GM23338 (cell line): ENCODE measurements around the gene CLCN2. TPM values are rescaled to one million over a fixed set of nuclear protein-coding genes. Genes with fewer than 3 reads are reported as not detected.

Experiments
- ATAC-seq: fragments of 200-7000 bp; cut with Tn5 transposase; 3 replicates; pipeline ENCODE4 v1.9.1; 2020
- DNase-seq: peaks from one replicate; pipeline ENCODE4 v3.0.0-alpha.2; 2015; ENCODE audit warnings: low spot score
- H2AFZ ChIP-seq: fragments of 200-600 bp; sonication (generic); 2 replicates; pipeline ENCODE4 v1.8.0; 2016; ENCODE audit warnings: antibody characterized with exemption, mild to moderate bottlenecking, moderate library complexity
- H3F3A ChIP-seq: fragments of 200-600 bp; sonication (generic); replicated peaks from 2 replicates; pipeline ENCODE4 v1.8.0; 2017; ENCODE audit warnings: antibody characterized with exemption, mixed run types, low read depth
- H3K27ac ChIP-seq: fragments of 200-600 bp; sonication (generic); 2 replicates; pipeline ENCODE4 v1.6.1; 2016; ENCODE audit warnings: low read depth
- H3K27me3 ChIP-seq: fragments of 200-600 bp; sonication (generic); 2 replicates; pipeline ENCODE4 v1.8.0; 2016; ENCODE audit warnings: mild to moderate bottlenecking, mixed run types, moderate library complexity; ENCODE audit not compliant: insufficient read depth
- H3K36me3 ChIP-seq: fragments of 200-600 bp; sonication (generic); 2 replicates; pipeline ENCODE4 v1.8.0; 2016; ENCODE audit warnings: mild to moderate bottlenecking; ENCODE audit not compliant: insufficient read depth
- H3K4me1 ChIP-seq: fragments of 200-600 bp; sonication (generic); 2 replicates; pipeline ENCODE4 v1.8.0; 2016; ENCODE audit warnings: mild to moderate bottlenecking, moderate library complexity; ENCODE audit not compliant: insufficient read depth
- H3K4me2 ChIP-seq: fragments of 200-600 bp; sonication (generic); 2 replicates; pipeline ENCODE4 v1.7.1; 2017; ENCODE audit warnings: mixed run types
- H3K4me3 ChIP-seq: fragments of 200-600 bp; sonication (generic); 2 replicates; pipeline ENCODE4 v1.6.1; 2016; ENCODE audit warnings: mixed run types
- H3K79me2 ChIP-seq: fragments of 200-600 bp; sonication (generic); replicated peaks from 2 replicates; pipeline ENCODE4 v1.8.0; 2017; ENCODE audit warnings: mild to moderate bottlenecking; ENCODE audit not compliant: insufficient read depth
- H3K9me2 ChIP-seq: fragments of 200-600 bp; sonication (generic); 2 replicates; pipeline ENCODE4 v1.8.0; 2017; ENCODE audit not compliant: insufficient read depth
- H4K20me1 ChIP-seq: fragments of 200-600 bp; sonication (generic); replicated peaks from 2 replicates; pipeline ENCODE4 v1.8.0; 2017; ENCODE audit warnings: mild to moderate bottlenecking; ENCODE audit not compliant: insufficient read depth
- H3K27ac Mint-ChIP-seq: 2 replicates; pipeline ENCODE4 v1.8.0; 2020; ENCODE audit warnings: inconsistent platforms, mild to moderate bottlenecking, moderate library complexity, mixed read lengths
- H3K27me3 Mint-ChIP-seq: 3 replicates; pipeline ENCODE4 v1.8.0; 2022; ENCODE audit warnings: low read depth, mild to moderate bottlenecking, moderate library complexity, mixed read lengths, inconsistent platforms; ENCODE audit not compliant: insufficient read depth, poor library complexity
- H3K36me3 Mint-ChIP-seq: 3 replicates; pipeline ENCODE4 v1.8.0; 2021; ENCODE audit warnings: low read depth, mild to moderate bottlenecking, inconsistent platforms, moderate library complexity, mixed read lengths
- H3K4me1 Mint-ChIP-seq: 3 replicates; pipeline ENCODE4 v1.8.0; 2020; ENCODE audit warnings: mild to moderate bottlenecking, inconsistent platforms, mixed read lengths
- H3K4me3 Mint-ChIP-seq: 3 replicates; pipeline ENCODE4 v1.8.0; 2021; ENCODE audit warnings: moderate library complexity, mild to moderate bottlenecking, inconsistent platforms, mixed read lengths
- H3K9me3 Mint-ChIP-seq: 3 replicates; pipeline ENCODE4 v1.8.0; 2020; ENCODE audit warnings: moderate library complexity, mild to moderate bottlenecking, inconsistent platforms, mixed read lengths
- CREB1 ChIP-seq: fragments of 250-450 bp; sonication (Bioruptor Pico); IDR thresholded peaks from 2 replicates; pipeline ENCODE4 v1.5.0; 2020; ENCODE audit warnings: low read depth, mild to moderate bottlenecking, moderate library complexity
- EZH2 ChIP-seq: fragments of 200-600 bp; sonication (generic); IDR thresholded peaks from one replicate; pipeline ENCODE4 v1.8.0; 2017; ENCODE audit warnings: antibody characterized with exemption, mild to moderate bottlenecking, low read depth; ENCODE audit not compliant: unreplicated experiment
- EZH2phosphoT487 ChIP-seq: fragments of 200-600 bp; sonication (generic); IDR thresholded peaks from one replicate; pipeline ENCODE4 v1.8.1; 2018; ENCODE audit warnings: antibody characterized with exemption; ENCODE audit not compliant: unreplicated experiment
- JUNB ChIP-seq: IDR thresholded peaks from one replicate; pipeline ENCODE4 v1.6.1; 2016; ENCODE audit warnings: antibody characterized with exemption; ENCODE audit not compliant: unreplicated experiment
- NANOG ChIP-seq: IDR thresholded peaks from 2 replicates; pipeline ENCODE4 v1.6.1; 2016; ENCODE audit warnings: antibody characterized with exemption, borderline replicate concordance
- POLR2AphosphoS5 ChIP-seq: IDR thresholded peaks from 2 replicates; pipeline ENCODE4 v1.6.1; 2016; ENCODE audit warnings: antibody characterized with exemption, low read depth
- STAT1 ChIP-seq: IDR thresholded peaks from one replicate; pipeline ENCODE4 v1.6.1; 2016; ENCODE audit warnings: antibody characterized with exemption; ENCODE audit not compliant: unreplicated experiment
- ZNF114 ChIP-seq: fragments of 250-450 bp; sonication (Bioruptor Pico); IDR thresholded peaks from 2 replicates; pipeline ENCODE4 v1.5.0; 2020; ENCODE audit warnings: mild to moderate bottlenecking, moderate library complexity
- ZNF331 ChIP-seq: fragments of 250-450 bp; sonication (Bioruptor Pico); IDR thresholded peaks from 2 replicates; pipeline ENCODE4 v1.5.0; 2020; ENCODE audit warnings: low read depth, mild to moderate bottlenecking, moderate library complexity
- polyA plus RNA-seq: library from polyadenylated mRNA; unstranded; fragments of >200 nt; fragmentation: Nextera tagmentation; extraction: Ambion mirVana; gene quantifications from 2 replicates; pipeline ENCODE4 v1.2.1, GENCODE V29; 2016
- total RNA-seq: library from RNA; depleted of rRNA; stranded (reverse); fragments of >200 nt; shearing (Covaris generic); gene quantifications from 2 replicates; pipeline ENCODE4 v1.2.3, GENCODE V29; 2014
- TF ChIP-seq, protein P1 (sequence below): IDR thresholded peaks from one replicate; pipeline ENCODE4 v1.6.1; 2018; ENCODE audit warnings: antibody characterized with exemption; ENCODE audit not compliant: unreplicated experiment
- TF ChIP-seq, protein P2 (sequence below): IDR thresholded peaks from 2 replicates; pipeline ENCODE4 v1.6.1; 2016; ENCODE audit warnings: antibody characterized with exemption
- TF ChIP-seq, protein P3 (sequence below): fragments of 250-450 bp; sonication (Bioruptor Pico); IDR thresholded peaks from 2 replicates; pipeline ENCODE4 v1.5.0; 2020; ENCODE audit warnings: mild to moderate bottlenecking, moderate library complexity
- TF ChIP-seq, protein P4 (sequence below), 2 experiments: fragments of 200-600 bp in 1 of 2; sonication (generic) in 1 of 2; conservative IDR thresholded peaks; 2 replicates each; pipeline versions ENCODE4 v1.5.1 to v1.6.1; 2016 to 2017; ENCODE audit warnings: antibody characterized with exemption in 2 of 2, low read depth in 2 of 2, mild to moderate bottlenecking in 2 of 2, moderate library complexity in 1 of 2

The CLCN2 gene
- total and polyA plus RNA-seq, 2 experiments from 2014 or later, result 7.0 to 9.2 TPM

DNA sequence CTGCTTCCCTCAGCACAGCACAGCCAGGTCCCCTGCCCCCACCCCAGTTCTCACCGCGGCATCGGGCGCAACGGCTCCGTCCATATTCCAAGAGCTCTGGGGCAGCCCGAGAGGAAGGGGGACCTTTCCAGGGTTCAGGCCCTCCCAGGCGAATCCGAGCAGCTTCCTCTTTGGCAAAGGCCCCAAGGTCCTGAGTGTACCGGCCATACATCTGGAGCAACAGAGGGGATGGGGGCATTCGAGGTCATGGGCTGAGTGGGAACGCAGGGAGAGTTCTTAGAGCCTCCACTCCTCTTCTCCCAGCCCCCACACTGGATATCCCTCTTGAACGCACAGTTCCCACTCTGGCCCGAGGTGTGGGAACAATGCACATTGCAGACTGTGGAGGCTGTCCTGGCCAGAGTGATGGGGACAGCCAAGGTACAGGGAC lies 2.5 kb downstream of the CLCN2 start:
- Histone ChIP-seq H3K4me3 (no peak overlapping the region), H3K27ac (no peak overlapping the region), H3K27me3 (peaks cover 14% of the 10 kb centered on the region), H3K79me2 (peaks cover 6% of the 10 kb centered on the region), H3K9me2 (no peaks in the 10 kb centered on the region), H3K4me2 (no peak overlapping the region), H2AFZ (no peak overlapping the region), H3F3A (peaks cover 5% of the 10 kb centered on the region; the same call in 1 of the 2 replicates), H3K36me3 (0 out of 2 replicates have a peak, but pooled peaks cover 3% of the 10 kb centered on the region), H3K4me1 (peaks cover 14% of the 10 kb centered on the region), H4K20me1 (no peaks in the 10 kb centered on the region)
- H3K27me3 Mint-ChIP-seq, result peaks cover 22% of the 10 kb centered on the region
- DNase-seq (no peak), ATAC-seq (no peak)
- peaks cover 2% of the 10 kb centered on the region; the same call in 1 of the 3 replicates for H3K9me3 Mint-ChIP-seq
- peaks cover 20% of the 10 kb centered on the region for H3K36me3 Mint-ChIP-seq
- no peak overlapping the region for H3K27ac Mint-ChIP-seq
- no peak for TF ChIP-seq EZH2
- TF ChIP-seq CREB1 (CRISPR knock-in tag), result no peak
- TF ChIP-seq ZNF114 (CRISPR knock-in tag), result no peak
- TF ChIP-seq, protein P1, sequence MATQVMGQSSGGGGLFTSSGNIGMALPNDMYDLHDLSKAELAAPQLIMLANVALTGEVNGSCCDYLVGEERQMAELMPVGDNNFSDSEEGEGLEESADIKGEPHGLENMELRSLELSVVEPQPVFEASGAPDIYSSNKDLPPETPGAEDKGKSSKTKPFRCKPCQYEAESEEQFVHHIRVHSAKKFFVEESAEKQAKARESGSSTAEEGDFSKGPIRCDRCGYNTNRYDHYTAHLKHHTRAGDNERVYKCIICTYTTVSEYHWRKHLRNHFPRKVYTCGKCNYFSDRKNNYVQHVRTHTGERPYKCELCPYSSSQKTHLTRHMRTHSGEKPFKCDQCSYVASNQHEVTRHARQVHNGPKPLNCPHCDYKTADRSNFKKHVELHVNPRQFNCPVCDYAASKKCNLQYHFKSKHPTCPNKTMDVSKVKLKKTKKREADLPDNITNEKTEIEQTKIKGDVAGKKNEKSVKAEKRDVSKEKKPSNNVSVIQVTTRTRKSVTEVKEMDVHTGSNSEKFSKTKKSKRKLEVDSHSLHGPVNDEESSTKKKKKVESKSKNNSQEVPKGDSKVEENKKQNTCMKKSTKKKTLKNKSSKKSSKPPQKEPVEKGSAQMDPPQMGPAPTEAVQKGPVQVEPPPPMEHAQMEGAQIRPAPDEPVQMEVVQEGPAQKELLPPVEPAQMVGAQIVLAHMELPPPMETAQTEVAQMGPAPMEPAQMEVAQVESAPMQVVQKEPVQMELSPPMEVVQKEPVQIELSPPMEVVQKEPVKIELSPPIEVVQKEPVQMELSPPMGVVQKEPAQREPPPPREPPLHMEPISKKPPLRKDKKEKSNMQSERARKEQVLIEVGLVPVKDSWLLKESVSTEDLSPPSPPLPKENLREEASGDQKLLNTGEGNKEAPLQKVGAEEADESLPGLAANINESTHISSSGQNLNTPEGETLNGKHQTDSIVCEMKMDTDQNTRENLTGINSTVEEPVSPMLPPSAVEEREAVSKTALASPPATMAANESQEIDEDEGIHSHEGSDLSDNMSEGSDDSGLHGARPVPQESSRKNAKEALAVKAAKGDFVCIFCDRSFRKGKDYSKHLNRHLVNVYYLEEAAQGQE, result no peak
- TF ChIP-seq ZNF331 (CRISPR knock-in tag), result no peak
- TF ChIP-seq NANOG, result no peak
- TF ChIP-seq POLR2AphosphoS5, result no peak
- no peak for TF ChIP-seq EZH2phosphoT487
- TF ChIP-seq, protein P2, sequence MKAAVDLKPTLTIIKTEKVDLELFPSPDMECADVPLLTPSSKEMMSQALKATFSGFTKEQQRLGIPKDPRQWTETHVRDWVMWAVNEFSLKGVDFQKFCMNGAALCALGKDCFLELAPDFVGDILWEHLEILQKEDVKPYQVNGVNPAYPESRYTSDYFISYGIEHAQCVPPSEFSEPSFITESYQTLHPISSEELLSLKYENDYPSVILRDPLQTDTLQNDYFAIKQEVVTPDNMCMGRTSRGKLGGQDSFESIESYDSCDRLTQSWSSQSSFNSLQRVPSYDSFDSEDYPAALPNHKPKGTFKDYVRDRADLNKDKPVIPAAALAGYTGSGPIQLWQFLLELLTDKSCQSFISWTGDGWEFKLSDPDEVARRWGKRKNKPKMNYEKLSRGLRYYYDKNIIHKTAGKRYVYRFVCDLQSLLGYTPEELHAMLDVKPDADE, result no peak
- TF ChIP-seq JUNB, result no peak
- TF ChIP-seq STAT1, result no peak
- TF ChIP-seq, protein P3, sequence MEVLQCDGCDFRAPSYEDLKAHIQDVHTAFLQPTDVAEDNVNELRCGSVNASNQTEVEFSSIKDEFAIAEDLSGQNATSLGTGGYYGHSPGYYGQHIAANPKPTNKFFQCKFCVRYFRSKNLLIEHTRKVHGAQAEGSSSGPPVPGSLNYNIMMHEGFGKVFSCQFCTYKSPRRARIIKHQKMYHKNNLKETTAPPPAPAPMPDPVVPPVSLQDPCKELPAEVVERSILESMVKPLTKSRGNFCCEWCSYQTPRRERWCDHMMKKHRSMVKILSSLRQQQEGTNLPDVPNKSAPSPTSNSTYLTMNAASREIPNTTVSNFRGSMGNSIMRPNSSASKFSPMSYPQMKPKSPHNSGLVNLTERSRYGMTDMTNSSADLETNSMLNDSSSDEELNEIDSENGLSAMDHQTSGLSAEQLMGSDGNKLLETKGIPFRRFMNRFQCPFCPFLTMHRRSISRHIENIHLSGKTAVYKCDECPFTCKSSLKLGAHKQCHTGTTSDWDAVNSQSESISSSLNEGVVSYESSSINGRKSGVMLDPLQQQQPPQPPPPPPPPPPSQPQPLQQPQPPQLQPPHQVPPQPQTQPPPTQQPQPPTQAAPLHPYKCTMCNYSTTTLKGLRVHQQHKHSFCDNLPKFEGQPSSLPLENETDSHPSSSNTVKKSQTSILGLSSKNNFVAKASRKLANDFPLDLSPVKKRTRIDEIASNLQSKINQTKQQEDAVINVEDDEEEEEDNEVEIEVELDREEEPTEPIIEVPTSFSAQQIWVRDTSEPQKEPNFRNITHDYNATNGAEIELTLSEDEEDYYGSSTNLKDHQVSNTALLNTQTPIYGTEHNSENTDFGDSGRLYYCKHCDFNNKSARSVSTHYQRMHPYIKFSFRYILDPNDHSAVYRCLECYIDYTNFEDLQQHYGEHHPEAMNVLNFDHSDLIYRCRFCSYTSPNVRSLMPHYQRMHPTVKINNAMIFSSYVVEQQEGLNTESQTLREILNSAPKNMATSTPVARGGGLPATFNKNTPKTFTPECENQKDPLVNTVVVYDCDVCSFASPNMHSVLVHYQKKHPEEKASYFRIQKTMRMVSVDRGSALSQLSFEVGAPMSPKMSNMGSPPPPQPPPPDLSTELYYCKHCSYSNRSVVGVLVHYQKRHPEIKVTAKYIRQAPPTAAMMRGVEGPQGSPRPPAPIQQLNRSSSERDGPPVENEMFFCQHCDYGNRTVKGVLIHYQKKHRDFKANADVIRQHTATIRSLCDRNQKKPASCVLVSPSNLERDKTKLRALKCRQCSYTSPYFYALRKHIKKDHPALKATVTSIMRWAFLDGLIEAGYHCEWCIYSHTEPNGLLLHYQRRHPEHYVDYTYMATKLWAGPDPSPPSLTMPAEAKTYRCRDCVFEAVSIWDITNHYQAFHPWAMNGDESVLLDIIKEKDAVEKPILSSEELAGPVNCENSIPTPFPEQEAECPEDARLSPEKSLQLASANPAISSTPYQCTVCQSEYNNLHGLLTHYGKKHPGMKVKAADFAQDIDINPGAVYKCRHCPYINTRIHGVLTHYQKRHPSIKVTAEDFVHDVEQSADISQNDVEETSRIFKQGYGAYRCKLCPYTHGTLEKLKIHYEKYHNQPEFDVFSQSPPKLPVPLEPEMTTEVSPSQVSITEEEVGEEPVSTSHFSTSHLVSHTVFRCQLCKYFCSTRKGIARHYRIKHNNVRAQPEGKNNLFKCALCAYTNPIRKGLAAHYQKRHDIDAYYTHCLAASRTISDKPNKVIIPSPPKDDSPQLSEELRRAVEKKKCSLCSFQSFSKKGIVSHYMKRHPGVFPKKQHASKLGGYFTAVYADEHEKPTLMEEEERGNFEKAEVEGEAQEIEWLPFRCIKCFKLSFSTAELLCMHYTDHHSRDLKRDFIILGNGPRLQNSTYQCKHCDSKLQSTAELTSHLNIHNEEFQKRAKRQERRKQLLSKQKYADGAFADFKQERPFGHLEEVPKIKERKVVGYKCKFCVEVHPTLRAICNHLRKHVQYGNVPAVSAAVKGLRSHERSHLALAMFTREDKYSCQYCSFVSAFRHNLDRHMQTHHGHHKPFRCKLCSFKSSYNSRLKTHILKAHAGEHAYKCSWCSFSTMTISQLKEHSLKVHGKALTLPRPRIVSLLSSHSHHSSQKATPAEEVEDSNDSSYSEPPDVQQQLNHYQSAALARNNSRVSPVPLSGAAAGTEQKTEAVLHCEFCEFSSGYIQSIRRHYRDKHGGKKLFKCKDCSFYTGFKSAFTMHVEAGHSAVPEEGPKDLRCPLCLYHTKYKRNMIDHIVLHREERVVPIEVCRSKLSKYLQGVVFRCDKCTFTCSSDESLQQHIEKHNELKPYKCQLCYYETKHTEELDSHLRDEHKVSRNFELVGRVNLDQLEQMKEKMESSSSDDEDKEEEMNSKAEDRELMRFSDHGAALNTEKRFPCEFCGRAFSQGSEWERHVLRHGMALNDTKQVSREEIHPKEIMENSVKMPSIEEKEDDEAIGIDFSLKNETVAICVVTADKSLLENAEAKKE (CRISPR knock-in tag), result no peak
- TF ChIP-seq, protein P4, sequence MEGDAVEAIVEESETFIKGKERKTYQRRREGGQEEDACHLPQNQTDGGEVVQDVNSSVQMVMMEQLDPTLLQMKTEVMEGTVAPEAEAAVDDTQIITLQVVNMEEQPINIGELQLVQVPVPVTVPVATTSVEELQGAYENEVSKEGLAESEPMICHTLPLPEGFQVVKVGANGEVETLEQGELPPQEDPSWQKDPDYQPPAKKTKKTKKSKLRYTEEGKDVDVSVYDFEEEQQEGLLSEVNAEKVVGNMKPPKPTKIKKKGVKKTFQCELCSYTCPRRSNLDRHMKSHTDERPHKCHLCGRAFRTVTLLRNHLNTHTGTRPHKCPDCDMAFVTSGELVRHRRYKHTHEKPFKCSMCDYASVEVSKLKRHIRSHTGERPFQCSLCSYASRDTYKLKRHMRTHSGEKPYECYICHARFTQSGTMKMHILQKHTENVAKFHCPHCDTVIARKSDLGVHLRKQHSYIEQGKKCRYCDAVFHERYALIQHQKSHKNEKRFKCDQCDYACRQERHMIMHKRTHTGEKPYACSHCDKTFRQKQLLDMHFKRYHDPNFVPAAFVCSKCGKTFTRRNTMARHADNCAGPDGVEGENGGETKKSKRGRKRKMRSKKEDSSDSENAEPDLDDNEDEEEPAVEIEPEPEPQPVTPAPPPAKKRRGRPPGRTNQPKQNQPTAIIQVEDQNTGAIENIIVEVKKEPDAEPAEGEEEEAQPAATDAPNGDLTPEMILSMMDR (conservative IDR thresholded peaks at IDR 0.05; ENCODE audit: low read depth in 2 of 2), result no peak
- H3K4me3 Mint-ChIP-seq, result no peak overlapping the region
- peaks cover 18% of the 10 kb centered on the region for H3K4me1 Mint-ChIP-seq
